ENCODE measurements around the gene CCDC15. TPM values are rescaled to one million over a fixed set of nuclear protein-coding genes. Genes with fewer than 3 reads are reported as not detected.
"Not testable (repeated sequence)": the region's sequence is repeated elsewhere in the genome, so short reads cannot be mapped to it uniquely, and the experiment has no call there.

Gene CCDC15
- total and polyA plus RNA-seq, 7 experiments from 2014 or later: 1.5 to 4.7 (median 2.5) TPM

- H3K27me3 Mint-ChIP-seq; H3K27ac Mint-ChIP-seq; H3K27ac ChIP-seq (ENCODE audit: low read depth, low read length); H3K4me3 ChIP-seq (ENCODE audit: low read length); DNase-seq; CTCF ChIA-PET; H3K36me3 ChIP-seq (ENCODE audit: control insufficient read depth in 2 of 3, insufficient read depth in 3 of 3, low read length in 3 of 3); POLR2A ChIA-PET; ATAC-seq; H3K9me3 Mint-ChIP-seq; H3K4me1 Mint-ChIP-seq; H3K4me3 Mint-ChIP-seq; H3K27me3 ChIP-seq (ENCODE audit: control insufficient read depth in 2 of 2, insufficient read depth in 2 of 2, low read length in 2 of 2); intact Hi-C loops (cut with micrococcal nuclease); H3K36me3 Mint-ChIP-seq; H3K9me3 ChIP-seq (ENCODE audit: control insufficient read depth in 2 of 3, low read length in 3 of 3); H3K4me1 ChIP-seq (ENCODE audit: control insufficient read depth in 2 of 2, insufficient read depth in 2 of 2, low read length in 2 of 2): not testable (repeated sequence)
Observed at GRCh38 chr11:125089481-125089880, 135.5 kb downstream of the CCDC15 start.

GRCh38 chr11:125090151-125090550, 136.1 kb downstream of the CCDC15 start:
- POLR2A ChIA-PET; H3K4me3 Mint-ChIP-seq; ATAC-seq; H3K36me3 ChIP-seq (ENCODE audit: control insufficient read depth in 2 of 3, insufficient read depth in 3 of 3, low read length in 3 of 3); H3K4me1 Mint-ChIP-seq; DNase-seq; H3K27me3 Mint-ChIP-seq; H3K4me1 ChIP-seq (ENCODE audit: control insufficient read depth in 2 of 2, insufficient read depth in 2 of 2, low read length in 2 of 2); H3K4me3 ChIP-seq (ENCODE audit: low read length); H3K36me3 Mint-ChIP-seq; H3K9me3 ChIP-seq (ENCODE audit: control insufficient read depth in 2 of 3, low read length in 3 of 3); H3K27ac ChIP-seq (ENCODE audit: low read depth, low read length); H3K9me3 Mint-ChIP-seq; H3K27ac Mint-ChIP-seq; H3K27me3 ChIP-seq (ENCODE audit: control insufficient read depth in 2 of 2, insufficient read depth in 2 of 2, low read length in 2 of 2): not testable (repeated sequence)
- CTCF ChIA-PET: interaction anchor here (2.2 kb wide), 1 partner anchor 35 kb away, joined by 12 read pairs; no protein-coding TSS in a partner anchor
- intact Hi-C loops (cut with micrococcal nuclease): loop anchor here (2.0 to 5.0 kb wide), 3 partner anchors 53 to 782 kb away; no protein-coding TSS in a partner anchor

- ATAC-seq (no peak), DNase-seq (no peak)
- no peak overlapping the region for H3K4me3 ChIP-seq (ENCODE audit: low read length)
- no peak overlapping the region for H3K27ac ChIP-seq (ENCODE audit: low read depth, low read length)
- H3K36me3 ChIP-seq (ENCODE audit: control insufficient read depth in 2 of 3, insufficient read depth in 3 of 3, low read length in 3 of 3): no peaks in the 10 kb centered on the region
- intact Hi-C loops (cut with micrococcal nuclease): loop anchor here (1.0 to 5.0 kb wide), 5 partner anchors 33 to 781 kb away; no protein-coding TSS in a partner anchor
- CTCF ChIA-PET: interaction anchor here (1.0 to 2.2 kb wide), 5 partner anchors 34 to 58 kb away, joined by 3 to 16 read pairs (median 5); no protein-coding TSS in a partner anchor
- POLR2A ChIA-PET: interaction anchor here (1.0 to 1.6 kb wide), 2 partner anchors 21 to 137 kb away, joined by 3 to 6 read pairs; partner anchors contain the start of genes CCDC15 and TMEM218
- H3K27me3 ChIP-seq (ENCODE audit: control insufficient read depth in 2 of 2, insufficient read depth in 2 of 2, low read length in 2 of 2): no peaks in the 10 kb centered on the region
- H3K27me3 Mint-ChIP-seq: no peaks in the 10 kb centered on the region
- peaks cover 0 to 1% (median 0%) of the 10 kb centered on the region in 5 donors for H3K36me3 Mint-ChIP-seq
- H3K9me3 Mint-ChIP-seq: no peaks in the 10 kb centered on the region
- no peak overlapping the region for H3K4me3 Mint-ChIP-seq
- H3K4me1 Mint-ChIP-seq: peaks cover 0 to 6% (median 0%) of the 10 kb centered on the region in 7 donors
- no peak overlapping the region for H3K27ac Mint-ChIP-seq
- no peaks in the 10 kb centered on the region for H3K4me1 ChIP-seq (ENCODE audit: control insufficient read depth in 2 of 2, insufficient read depth in 2 of 2, low read length in 2 of 2)
- H3K9me3 ChIP-seq (ENCODE audit: control insufficient read depth in 2 of 3, low read length in 3 of 3): no peaks in the 10 kb centered on the region
Observed at GRCh38 chr11:125090816-125091215, 136.8 kb downstream of the CCDC15 start.

Other genes starting within 250 kb of the CCDC15 start
- 10 to 100 TPM in 1 of 5 experiments, 1 to 10 TPM in 4; 1.2 to 48.7 (median 4.9) TPM for gene NRGN, start 214.3 kb upstream of the CCDC15 start, total RNA-seq
- gene NRGN, start 214.3 kb upstream of the CCDC15 start, polyA plus RNA-seq: not detected
- gene VSIG2, start 201.9 kb upstream of the CCDC15 start, total RNA-seq: 1 to 10 TPM in 2 of 5 experiments, under 1 TPM in 3; 0.19 to 1.7 (median 0.85) TPM
- under 1 TPM in 1 of 2 donors, not detected in 1; 0.32 TPM for gene VSIG2, start 201.9 kb upstream of the CCDC15 start, polyA plus RNA-seq
- gene ESAM, start 191.9 kb upstream of the CCDC15 start, total RNA-seq: 1 to 10 TPM in 4 of 5 experiments, under 1 TPM in 1; 0.39 to 3.4 (median 1.7) TPM
- gene ESAM, start 191.9 kb upstream of the CCDC15 start, polyA plus RNA-seq: 1 to 10 TPM; 1.9 to 4.1 TPM
- 10 to 100 TPM in 4 of 5 experiments, 1 to 10 TPM in 1; 9.1 to 29.5 (median 14.4) TPM for gene MSANTD2, start 153.8 kb upstream of the CCDC15 start, total RNA-seq
- gene MSANTD2, start 153.8 kb upstream of the CCDC15 start, polyA plus RNA-seq: 1 to 10 TPM; 3.8 to 6.0 TPM
- gene ROBO3, start 88.8 kb upstream of the CCDC15 start, total RNA-seq: 10 to 100 TPM in 4 of 5 experiments, 1 to 10 TPM in 1; 8.1 to 51.3 (median 38.0) TPM
- 1 to 10 TPM; 3.6 to 8.5 TPM for gene ROBO3, start 88.8 kb upstream of the CCDC15 start, polyA plus RNA-seq
- gene ROBO4, start 56.3 kb upstream of the CCDC15 start, total RNA-seq: under 1 TPM in 2 of 5 experiments, not detected in 3; 0.19 to 0.29 TPM
- gene ROBO4, start 56.3 kb upstream of the CCDC15 start, polyA plus RNA-seq: under 1 TPM in 1 of 2 donors, not detected in 1; 0.04 TPM
- not detected for gene HEPN1, start 35.0 kb upstream of the CCDC15 start, total RNA-seq
- gene HEPN1, start 35.0 kb upstream of the CCDC15 start, polyA plus RNA-seq: not detected
- not detected for gene HEPACAM, start 18.2 kb upstream of the CCDC15 start, total RNA-seq
- not detected for gene HEPACAM, start 18.2 kb upstream of the CCDC15 start, polyA plus RNA-seq
- gene SLC37A2, start 109.1 kb downstream of the CCDC15 start, total RNA-seq: 10 to 100 TPM in 1 of 5 experiments, 1 to 10 TPM in 3, under 1 TPM in 1; 0.58 to 16.3 (median 4.0) TPM
- gene SLC37A2, start 109.1 kb downstream of the CCDC15 start, polyA plus RNA-seq: under 1 TPM; 0.07 to 0.20 TPM
- gene TMEM218, start 157.4 kb downstream of the CCDC15 start, total RNA-seq: 10 to 100 TPM; 10.2 to 18.5 (median 13.9) TPM
- gene TMEM218, start 157.4 kb downstream of the CCDC15 start, polyA plus RNA-seq: 10 to 100 TPM; 34.5 to 36.1 TPM
- not detected for gene PKNOX2, start 210.5 kb downstream of the CCDC15 start, total RNA-seq
- gene PKNOX2, start 210.5 kb downstream of the CCDC15 start, polyA plus RNA-seq: not detected

Data from naive thymus-derived CD4-positive, alpha-beta T cell (primary cell).